Stimulated activated naive B cell treated with anti-CD40 and anti-IgM and Interleukin-4, amounts not matched to agents 10 μg/mL and 1 μg/mL and 100 μg/mL, for 72 hours (primary cell): Measurements from ENCODE around the gene ESYT2.
A peak's percentile ranks its signal among the peaks of the same experiment; 100 is the strongest.

ENCODE experiments used
- ATAC-seq, 2 donors: fragments of 150-1000 bp; cut with Tn5 transposase; replicated peaks; 2 replicates each; pipeline ENCODE4 v1.10.0; 2021; ENCODE audit warnings: moderate library complexity in 1 of 2
- DNase-seq: peaks from one replicate; pipeline ENCODE4 v3.0.0; 2021
- H3K27ac Mint-ChIP-seq: one replicate; pipeline ENCODE4 v1.8.0; 2022; ENCODE audit warnings: mild to moderate bottlenecking, mixed read lengths
- H3K27me3 Mint-ChIP-seq, 2 donors: one replicate each; pipeline ENCODE4 v1.8.0; 2022; ENCODE audit warnings: mixed read lengths in 2 of 2
- H3K36me3 Mint-ChIP-seq, 2 donors: one replicate each; pipeline ENCODE4 v1.8.0; 2022; ENCODE audit warnings: mixed read lengths in 2 of 2, mild to moderate bottlenecking in 1 of 2
- H3K4me1 Mint-ChIP-seq, 2 donors: one replicate each; pipeline ENCODE4 v1.8.0; 2022; ENCODE audit warnings: mixed read lengths in 2 of 2, mild to moderate bottlenecking in 1 of 2
- H3K4me3 Mint-ChIP-seq, 2 donors: one replicate each; pipeline ENCODE4 v1.8.0; 2022; ENCODE audit warnings: mild to moderate bottlenecking in 2 of 2, mixed read lengths in 2 of 2, moderate library complexity in 1 of 2
- H3K9me3 Mint-ChIP-seq, 2 donors: one replicate each; pipeline ENCODE4 v1.8.0; 2022; ENCODE audit warnings: mixed read lengths in 2 of 2, mild to moderate bottlenecking in 1 of 2

The ESYT2 gene

GRCh38 chr7:158763454-158764033 lies 65.8 kb downstream of the ESYT2 start:
- Mint-ChIP-seq H3K4me1 (peaks cover 0 to 5% of the 10 kb centered on the region in 2 donors), H3K4me3 (no peak overlapping the region), H3K36me3 (peaks cover 30 to 61% of the 10 kb centered on the region in 2 donors), H3K9me3 (no peaks in the 10 kb centered on the region), H3K27me3 (no peaks in the 10 kb centered on the region), H3K27ac (no peak overlapping the region)
- DNase-seq (no peak), ATAC-seq (no peak)

DNA sequence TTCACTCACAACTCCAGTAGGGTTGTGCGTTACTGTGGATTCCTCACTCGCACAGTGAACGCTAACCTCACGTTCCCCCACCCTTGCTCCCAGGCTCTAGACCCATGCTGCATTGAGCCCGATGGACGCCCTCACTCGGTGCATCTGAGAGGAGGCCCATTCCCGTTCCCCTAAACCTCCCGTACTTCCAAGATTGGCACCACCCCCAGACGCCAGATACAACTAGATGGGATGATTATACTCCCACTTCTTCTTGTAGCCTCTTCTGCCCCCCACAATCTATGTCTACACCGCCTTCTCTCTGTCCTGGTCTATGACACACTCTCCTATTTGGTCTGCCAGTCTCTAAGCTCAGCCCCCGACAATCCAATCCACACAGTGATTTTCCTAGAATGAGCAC lies 67.4 kb downstream of the ESYT2 start:
- DNase-seq (no peak), ATAC-seq (no peak)
- H3K27me3 Mint-ChIP-seq: no peaks in the 10 kb centered on the region
- H3K9me3 Mint-ChIP-seq: no peaks in the 10 kb centered on the region
- peaks cover 39 to 70% of the 10 kb centered on the region in 2 donors for H3K36me3 Mint-ChIP-seq
- H3K27ac Mint-ChIP-seq: no peak overlapping the region
- H3K4me1 Mint-ChIP-seq: peaks cover 0 to 5% of the 10 kb centered on the region in 2 donors
- no peak overlapping the region for H3K4me3 Mint-ChIP-seq

DNA sequence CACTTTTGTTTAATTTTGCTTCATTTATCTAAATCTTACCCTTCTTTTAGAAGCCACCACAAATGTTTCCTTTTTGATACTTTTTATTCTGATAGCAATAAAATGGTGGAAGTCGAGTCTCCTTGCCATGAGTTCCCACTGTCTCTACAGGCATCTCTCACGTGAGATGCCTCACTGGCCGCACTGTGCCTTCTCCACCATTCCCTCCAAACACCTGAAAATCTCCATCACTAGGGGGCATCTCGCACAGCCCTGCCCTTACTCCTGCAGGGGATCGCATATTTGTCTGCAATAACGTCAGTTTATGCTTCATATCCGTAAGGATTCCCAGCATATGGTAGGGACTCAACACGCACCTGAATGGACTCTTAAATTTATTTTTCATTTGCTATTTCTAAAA lies 68.4 kb downstream of the ESYT2 start:
- Mint-ChIP-seq H3K9me3 (no peaks in the 10 kb centered on the region), H3K27me3 (no peaks in the 10 kb centered on the region), H3K36me3 (peaks cover 45 to 67% of the 10 kb centered on the region in 2 donors), H3K4me3 (no peak overlapping the region), H3K4me1 (peaks cover 0 to under 1% of the 10 kb centered on the region in 2 donors), H3K27ac (no peak overlapping the region)
- ATAC-seq (no peak), DNase-seq (no peak)

GRCh38 chr7:158760445-158760764 lies 68.9 kb downstream of the ESYT2 start:
- H3K9me3 Mint-ChIP-seq: no peaks in the 10 kb centered on the region
- no peak overlapping the region for H3K27ac Mint-ChIP-seq
- H3K27me3 Mint-ChIP-seq: no peaks in the 10 kb centered on the region
- no peaks in the 10 kb centered on the region for H3K4me1 Mint-ChIP-seq
- ATAC-seq (no peak), DNase-seq (no peak)
- H3K36me3 Mint-ChIP-seq: peaks cover 45 to 67% of the 10 kb centered on the region in 2 donors
- no peak overlapping the region for H3K4me3 Mint-ChIP-seq

GRCh38 chr7:158759749-158760444 lies 69.4 kb downstream of the ESYT2 start:
- Mint-ChIP-seq H3K36me3 (peaks cover 48 to 71% of the 10 kb centered on the region in 2 donors), H3K4me3 (no peak overlapping the region), H3K9me3 (no peaks in the 10 kb centered on the region), H3K4me1 (no peaks in the 10 kb centered on the region), H3K27ac (no peak overlapping the region), H3K27me3 (no peaks in the 10 kb centered on the region)
- ATAC-seq: no peak
- DNase-seq: no peak

DNA sequence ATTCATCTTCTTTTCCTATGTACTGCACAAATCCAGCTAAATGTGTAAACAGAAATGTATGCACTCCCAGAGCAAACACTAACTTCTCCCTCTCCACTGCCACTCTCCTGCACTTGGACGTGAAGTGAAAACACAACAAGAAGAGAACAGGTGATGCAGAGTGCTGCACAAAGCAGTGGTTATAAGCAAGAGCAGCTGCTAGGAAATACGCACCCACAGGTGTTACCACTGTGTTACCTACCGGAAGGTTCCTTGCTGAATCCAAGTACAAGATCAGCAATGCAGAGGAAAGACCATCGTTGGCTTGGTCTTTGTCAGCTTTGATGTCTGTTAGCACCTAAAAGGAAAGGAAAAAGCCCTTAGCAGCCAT lies 70.1 kb downstream of the ESYT2 start:
- Mint-ChIP-seq H3K9me3 (no peaks in the 10 kb centered on the region), H3K36me3 (peaks cover 47 to 67% of the 10 kb centered on the region in 2 donors), H3K27me3 (no peaks in the 10 kb centered on the region), H3K4me1 (no peaks in the 10 kb centered on the region), H3K27ac (no peak overlapping the region), H3K4me3 (no peak overlapping the region)
- no peak for ATAC-seq
- DNase-seq: no peak

GRCh38 chr7:158758586-158759244 lies 70.6 kb downstream of the ESYT2 start:
- Mint-ChIP-seq H3K4me3 (no peak overlapping the region), H3K36me3 (peaks cover 47 to 66% of the 10 kb centered on the region in 2 donors)

GRCh38 chr7:158757404-158757989 lies 71.8 kb downstream of the ESYT2 start:
- Mint-ChIP-seq H3K9me3 (no peaks in the 10 kb centered on the region), H3K36me3 (peaks cover 47 to 64% of the 10 kb centered on the region in 2 donors), H3K27me3 (no peaks in the 10 kb centered on the region), H3K4me3 (no peak overlapping the region), H3K27ac (peak overlapping the region; percentile 43), H3K4me1 (no peaks in the 10 kb centered on the region)
- DNase-seq: no peak
- no peak for ATAC-seq

More at GRCh38 chr7:158758586-158759244, 70.6 kb downstream of the ESYT2 start:
- Mint-ChIP-seq H3K9me3 (no peaks in the 10 kb centered on the region), H3K27ac (no peak overlapping the region), H3K4me1 (no peaks in the 10 kb centered on the region), H3K27me3 (no peaks in the 10 kb centered on the region)
- DNase-seq: no peak
- no peak for ATAC-seq

DNA sequence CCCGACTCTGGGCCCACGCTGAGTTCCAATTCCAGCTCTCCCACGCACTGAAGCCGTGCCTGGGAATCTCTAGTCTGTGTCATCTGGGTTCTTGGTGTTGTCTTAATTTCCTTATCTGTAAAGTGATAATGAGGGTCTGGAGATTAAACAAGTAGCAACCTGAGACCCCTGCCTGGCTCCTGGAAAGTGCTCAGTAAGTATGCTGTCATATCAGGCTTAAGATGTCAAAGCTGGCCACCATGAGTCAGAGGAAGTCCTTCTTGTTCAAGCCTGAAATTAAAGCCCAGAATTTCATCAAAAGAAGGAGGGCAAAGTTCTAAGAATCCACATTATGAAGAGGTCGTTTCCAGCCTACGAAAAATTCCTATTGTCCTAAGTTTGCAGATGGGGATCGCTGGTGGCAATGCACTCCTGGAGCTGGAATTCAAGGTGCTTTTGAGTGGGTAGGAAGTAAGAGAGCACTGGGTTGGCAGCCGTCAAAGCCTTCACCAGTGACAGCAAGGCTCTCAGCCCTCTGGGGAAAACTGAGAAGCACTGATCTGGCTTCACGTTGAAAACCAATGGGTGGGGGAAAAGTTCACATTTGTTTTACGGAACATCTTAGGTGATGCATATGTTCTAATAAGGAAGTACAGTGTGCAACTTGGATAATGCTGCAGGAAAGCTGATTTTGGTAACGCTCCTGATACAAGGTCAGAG lies 74.4 kb downstream of the ESYT2 start:
- H3K4me3 Mint-ChIP-seq: no peak overlapping the region
- H3K36me3 Mint-ChIP-seq: peaks cover 36 to 42% of the 10 kb centered on the region in 2 donors
- no peak for ATAC-seq
- H3K4me1 Mint-ChIP-seq: no peaks in the 10 kb centered on the region
- no peak for DNase-seq
- no peaks in the 10 kb centered on the region for H3K27me3 Mint-ChIP-seq
- no peaks in the 10 kb centered on the region for H3K9me3 Mint-ChIP-seq
- H3K27ac Mint-ChIP-seq: no peak overlapping the region

GRCh38 chr7:158753900-158754299 lies 75.4 kb downstream of the ESYT2 start:
- Mint-ChIP-seq H3K27ac (no peak overlapping the region), H3K27me3 (no peaks in the 10 kb centered on the region), H3K4me1 (no peaks in the 10 kb centered on the region), H3K4me3 (no peak overlapping the region), H3K9me3 (no peaks in the 10 kb centered on the region), H3K36me3 (peaks cover 32 to 35% of the 10 kb centered on the region in 2 donors)
- DNase-seq (no peak), ATAC-seq (no peak)

GRCh38 chr7:158751751-158752150 lies 77.6 kb downstream of the ESYT2 start:
- no peak overlapping the region for H3K27ac Mint-ChIP-seq
- H3K27me3 Mint-ChIP-seq: no peaks in the 10 kb centered on the region
- ATAC-seq: no peak
- H3K36me3 Mint-ChIP-seq: peaks cover 25 to 28% of the 10 kb centered on the region in 2 donors
- no peaks in the 10 kb centered on the region for H3K4me1 Mint-ChIP-seq
- no peak overlapping the region for H3K4me3 Mint-ChIP-seq
- no peak for DNase-seq
- H3K9me3 Mint-ChIP-seq: no peaks in the 10 kb centered on the region

DNA sequence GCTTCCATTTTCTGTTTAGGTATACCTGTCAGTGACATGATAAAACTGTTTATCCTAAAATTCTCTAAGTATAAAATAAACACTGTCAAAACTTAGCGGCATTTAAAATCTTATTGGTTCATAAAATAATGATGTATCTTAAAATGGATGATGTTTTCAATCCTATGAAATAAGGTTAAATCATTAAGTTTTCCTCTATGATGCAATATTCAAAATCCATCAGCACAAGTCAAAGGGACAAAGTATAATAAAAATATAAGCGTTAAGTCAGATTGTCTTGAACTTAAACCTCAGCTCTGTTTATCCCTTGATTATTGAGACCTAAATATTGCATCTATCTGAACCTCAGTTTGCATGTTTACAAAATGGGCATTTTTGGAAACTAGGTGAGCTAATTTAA lies 78.1 kb downstream of the ESYT2 start:
- DNase-seq (no peak), ATAC-seq (no peak)
- Mint-ChIP-seq H3K36me3 (peaks cover 28 to 29% of the 10 kb centered on the region in 2 donors), H3K27ac (no peak overlapping the region), H3K9me3 (no peaks in the 10 kb centered on the region), H3K4me3 (no peak overlapping the region), H3K4me1 (no peaks in the 10 kb centered on the region), H3K27me3 (no peaks in the 10 kb centered on the region)

DNA sequence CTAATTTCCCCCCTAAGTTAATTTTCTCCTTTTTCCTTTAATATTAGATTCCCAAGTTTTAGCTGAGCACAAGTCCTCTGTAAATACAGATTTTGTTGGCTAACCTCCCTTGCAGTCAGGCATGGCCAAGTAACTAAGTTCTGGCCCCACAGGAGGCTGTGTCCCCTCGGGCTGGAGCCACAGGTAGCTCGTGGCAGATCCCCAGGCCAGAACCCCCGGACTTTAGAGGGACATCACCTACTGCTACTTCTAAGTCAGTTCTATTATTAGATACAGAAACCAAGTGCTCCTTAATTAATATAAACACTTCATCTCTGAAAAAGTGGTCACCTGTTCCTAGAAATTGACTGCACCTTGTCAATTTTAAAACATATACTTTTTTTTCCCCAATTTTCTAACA lies 78.6 kb downstream of the ESYT2 start:
- no peaks in the 10 kb centered on the region for H3K27me3 Mint-ChIP-seq
- H3K4me3 Mint-ChIP-seq: no peak overlapping the region
- H3K36me3 Mint-ChIP-seq: peaks cover 27 to 31% of the 10 kb centered on the region in 2 donors
- no peak for DNase-seq
- H3K27ac Mint-ChIP-seq: no peak overlapping the region
- no peaks in the 10 kb centered on the region for H3K4me1 Mint-ChIP-seq
- no peak for ATAC-seq
- H3K9me3 Mint-ChIP-seq: no peaks in the 10 kb centered on the region

GRCh38 chr7:158749396-158749795 lies 79.9 kb downstream of the ESYT2 start:
- H3K27ac Mint-ChIP-seq: no peak overlapping the region
- peaks cover 24 to 29% of the 10 kb centered on the region in 2 donors for H3K36me3 Mint-ChIP-seq

More at GRCh38 chr7:158749396-158749795, 79.9 kb downstream of the ESYT2 start:
- no peak for ATAC-seq
- H3K4me1 Mint-ChIP-seq: no peaks in the 10 kb centered on the region
- no peak overlapping the region for H3K4me3 Mint-ChIP-seq
- H3K27me3 Mint-ChIP-seq: no peaks in the 10 kb centered on the region
- no peaks in the 10 kb centered on the region for H3K9me3 Mint-ChIP-seq
- DNase-seq: no peak
